Breast epithelium (tissue), 4 donors: ENCODE results near the gene SYT1. TPM values are rescaled to one million over a fixed set of nuclear protein-coding genes. Genes with fewer than 3 reads are reported as not detected.

Source experiments
- DNase-seq, 2 donors: peaks; one replicate each; pipeline ENCODE4 v3.0.0-alpha.2; 2019; ENCODE audit warnings: low spot score in 2 of 2
- H3K27ac ChIP-seq, 2 donors: fragments of 200-600 bp; sonication (generic) in 1 of 2; one replicate each; pipeline ENCODE4 v1.5.1; 2016 to 2019; ENCODE audit warnings: mild to moderate bottlenecking in 1 of 2
- H3K27me3 ChIP-seq, 2 donors: fragments of 200-600 bp; sonication (generic) in 1 of 2; one replicate each; pipeline versions ENCODE4 v1.5.1 to v1.6.0; 2017 to 2019; ENCODE audit warnings: control low read depth in 1 of 2, mild to moderate bottlenecking in 1 of 2
- H3K36me3 ChIP-seq: fragments of 200-600 bp; one replicate; pipeline ENCODE4 v1.5.1; 2019
- H3K4me1 ChIP-seq, 2 donors: fragments of 200-600 bp; sonication (generic); one replicate each; pipeline ENCODE4 v1.5.1; 2016 to 2019; ENCODE audit warnings: control low read depth in 1 of 2
- H3K4me3 ChIP-seq, 3 donors: fragments of 200-600 bp; sonication (generic); 1 replicate in 2 of 3; 2 replicates in 1 of 3; pipeline ENCODE4 v1.5.1; 2016 to 2019; ENCODE audit warnings: mild to moderate bottlenecking in 3 of 3, moderate library complexity in 2 of 3
- H3K9me3 ChIP-seq, 2 donors: fragments of 200-600 bp; sonication (generic) in 1 of 2; one replicate each; pipeline ENCODE4 v1.5.1; 2016 to 2019; ENCODE audit warnings: control low read depth in 1 of 2
- POLR2A ChIP-seq: fragments of 450-650 bp; IDR thresholded peaks from one replicate; pipeline ENCODE4 v1.6.1; 2016; ENCODE audit warnings: antibody characterized with exemption, mild to moderate bottlenecking, moderate library complexity
- POLR2AphosphoS5 ChIP-seq, 3 donors: sonication (generic); formaldehyde crosslinking; IDR thresholded peaks; one replicate each; pipeline ENCODE4 v1.6.1; 2017; ENCODE audit warnings: antibody characterized with exemption in 3 of 3
- intact Hi-C: fragments of 100-400 bp; cut with DNase I; formaldehyde crosslinking; loops from one replicate; pipeline ENCODE4 v1.15.1; 2023; ENCODE audit warnings: low total_unique reads
- total RNA-seq, 3 donors: library from RNA; depleted of rRNA; stranded (reverse); fragments of >200 nt; gene quantifications; one replicate each; pipeline ENCODE4 v1.1.0, GENCODE V29; 2016
- TF ChIP-seq, protein P1 (sequence below), 3 donors: fragments of 450-650 bp; IDR thresholded peaks; one replicate each; pipeline ENCODE4 v1.5.1; 2016 to 2017; ENCODE audit warnings: antibody characterized with exemption in 3 of 3, mild to moderate bottlenecking in 3 of 3, moderate library complexity in 3 of 3

Gene SYT1
- total RNA-seq, 3 donors from 2014 or later = 1.1 to 2.3 (median 1.6) TPM

DNA sequence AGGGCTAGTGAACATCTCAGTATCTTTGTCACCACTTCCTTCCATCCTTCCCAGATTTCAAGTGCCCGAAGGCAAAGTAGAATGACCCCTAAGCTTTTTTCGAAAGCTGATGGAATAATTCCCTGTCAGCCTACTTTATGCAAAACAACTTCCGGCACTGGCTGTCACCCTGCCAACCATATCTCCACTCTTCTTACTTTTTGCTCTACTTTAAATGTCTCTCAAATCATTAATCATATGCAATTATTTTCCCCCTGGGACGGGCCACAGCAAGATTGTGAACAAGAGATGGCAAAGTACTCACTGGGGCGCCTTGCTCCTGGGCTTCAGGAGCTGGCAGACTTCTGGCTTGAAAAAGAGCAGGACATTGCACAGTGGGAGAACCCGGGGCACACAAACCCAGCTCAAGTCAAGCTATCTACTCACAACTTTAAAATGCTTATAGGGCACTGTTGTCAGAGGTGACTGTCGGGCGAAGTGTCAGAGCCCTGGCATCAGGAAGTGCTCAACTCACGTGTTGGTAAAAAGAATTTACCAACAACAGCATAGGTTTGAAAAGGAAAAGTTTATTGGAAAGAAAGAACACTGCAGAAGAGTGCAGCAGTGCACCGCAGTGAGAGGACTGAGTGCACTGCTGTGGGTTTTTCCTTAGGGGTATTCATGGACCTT lies 452.7 kb downstream of the SYT1 start:
- intact Hi-C loops = no loop called here

DNA sequence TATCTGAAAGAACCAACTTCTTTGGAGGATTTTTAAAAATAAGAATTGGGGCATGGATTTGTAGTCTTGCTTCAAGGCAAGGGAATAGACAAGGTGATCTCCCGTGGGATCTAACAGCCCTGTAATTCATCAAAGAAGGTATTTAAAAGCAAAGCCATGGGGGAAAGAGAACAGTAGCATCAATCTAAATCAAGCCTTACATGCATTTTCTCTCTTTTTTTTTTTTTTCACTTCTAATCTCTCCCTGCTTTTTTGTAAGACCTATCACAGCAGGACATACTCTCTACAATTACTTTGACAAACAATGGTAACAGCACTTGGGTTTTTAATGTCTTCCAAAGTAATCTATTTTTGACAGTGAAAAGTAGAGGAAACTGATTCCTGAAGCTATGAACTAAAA lies 458.3 kb downstream of the SYT1 start:
- Histone ChIP-seq H3K4me3 (no peak overlapping the region), H3K36me3 (no peaks in the 10 kb centered on the region), H3K27ac (no peak overlapping the region), H3K4me1 (no peaks in the 10 kb centered on the region), H3K27me3 (no peaks in the 10 kb centered on the region), H3K9me3 (no peaks in the 10 kb centered on the region)
- no peak for DNase-seq
- TF ChIP-seq POLR2A (no peak), POLR2AphosphoS5 (IDR thresholded peaks at IDR 0.05) (no peak)
- TF ChIP-seq, protein P1, sequence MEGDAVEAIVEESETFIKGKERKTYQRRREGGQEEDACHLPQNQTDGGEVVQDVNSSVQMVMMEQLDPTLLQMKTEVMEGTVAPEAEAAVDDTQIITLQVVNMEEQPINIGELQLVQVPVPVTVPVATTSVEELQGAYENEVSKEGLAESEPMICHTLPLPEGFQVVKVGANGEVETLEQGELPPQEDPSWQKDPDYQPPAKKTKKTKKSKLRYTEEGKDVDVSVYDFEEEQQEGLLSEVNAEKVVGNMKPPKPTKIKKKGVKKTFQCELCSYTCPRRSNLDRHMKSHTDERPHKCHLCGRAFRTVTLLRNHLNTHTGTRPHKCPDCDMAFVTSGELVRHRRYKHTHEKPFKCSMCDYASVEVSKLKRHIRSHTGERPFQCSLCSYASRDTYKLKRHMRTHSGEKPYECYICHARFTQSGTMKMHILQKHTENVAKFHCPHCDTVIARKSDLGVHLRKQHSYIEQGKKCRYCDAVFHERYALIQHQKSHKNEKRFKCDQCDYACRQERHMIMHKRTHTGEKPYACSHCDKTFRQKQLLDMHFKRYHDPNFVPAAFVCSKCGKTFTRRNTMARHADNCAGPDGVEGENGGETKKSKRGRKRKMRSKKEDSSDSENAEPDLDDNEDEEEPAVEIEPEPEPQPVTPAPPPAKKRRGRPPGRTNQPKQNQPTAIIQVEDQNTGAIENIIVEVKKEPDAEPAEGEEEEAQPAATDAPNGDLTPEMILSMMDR (IDR thresholded peaks at IDR 0.05) = no peak
- intact Hi-C loops = no loop called here

More for the DNA sequence above, 452.7 kb downstream of the SYT1 start:
- H3K36me3 ChIP-seq = no peaks in the 10 kb centered on the region
- TF ChIP-seq, protein P1 (IDR thresholded peaks at IDR 0.05) = no peak
- no peak for TF ChIP-seq POLR2A
- no peak for TF ChIP-seq POLR2AphosphoS5 (IDR thresholded peaks at IDR 0.05)
- no peaks in the 10 kb centered on the region for H3K4me1 ChIP-seq
- H3K4me3 ChIP-seq = no peak overlapping the region
- no peak for DNase-seq
- H3K9me3 ChIP-seq = no peaks in the 10 kb centered on the region
- no peak overlapping the region for H3K27ac ChIP-seq
- H3K27me3 ChIP-seq = no peaks in the 10 kb centered on the region

DNA sequence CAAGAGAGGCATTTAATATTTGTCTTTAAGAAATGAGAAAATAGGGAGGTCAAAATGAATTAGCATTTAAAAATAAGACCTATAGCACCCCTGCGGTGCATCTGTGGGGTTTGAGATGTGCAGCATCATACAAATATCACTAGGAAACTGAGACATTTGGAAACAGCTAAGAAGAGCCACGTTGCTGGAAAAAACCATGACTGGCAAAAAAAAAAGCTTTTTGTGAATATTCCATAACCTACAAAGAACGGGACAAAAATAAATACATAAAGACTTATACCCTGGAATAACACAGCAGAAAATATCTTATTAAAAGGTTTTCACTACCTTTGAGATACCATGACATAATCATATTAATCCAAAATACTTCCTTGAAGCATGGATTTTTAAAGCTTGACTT lies 460.0 kb downstream of the SYT1 start:
- Histone ChIP-seq H3K36me3 (no peaks in the 10 kb centered on the region), H3K27me3 (no peaks in the 10 kb centered on the region), H3K9me3 (no peaks in the 10 kb centered on the region), H3K4me3 (no peak overlapping the region), H3K27ac (no peak overlapping the region), H3K4me1 (no peaks in the 10 kb centered on the region)
- TF ChIP-seq POLR2AphosphoS5 (IDR thresholded peaks at IDR 0.05) (no peak), POLR2A (no peak)
- TF ChIP-seq, protein P1 (IDR thresholded peaks at IDR 0.05) = no peak
- intact Hi-C loops = no loop called here
- no peak for DNase-seq

DNA sequence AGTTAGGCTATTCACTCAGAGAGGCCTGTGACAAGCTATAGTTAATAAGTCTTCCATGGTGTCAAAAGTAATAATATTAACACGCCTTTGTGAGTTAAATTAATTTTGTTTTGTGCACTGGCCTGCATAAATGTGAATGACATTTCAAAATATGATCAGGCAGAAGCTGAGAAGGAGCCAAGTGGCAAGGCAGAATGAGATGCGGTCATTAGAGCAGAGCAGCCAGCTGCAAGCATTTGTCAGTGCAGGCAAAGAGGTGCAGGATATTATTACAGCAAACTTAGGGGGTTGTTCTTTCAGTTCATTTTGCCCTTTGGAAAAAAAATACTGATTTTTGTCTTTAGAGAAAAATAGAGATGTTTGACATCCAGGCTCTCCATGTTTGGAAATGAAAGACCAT lies 461.6 kb downstream of the SYT1 start:
- no peaks in the 10 kb centered on the region for H3K36me3 ChIP-seq
- H3K27me3 ChIP-seq = no peaks in the 10 kb centered on the region
- H3K4me3 ChIP-seq = no peak overlapping the region
- H3K4me1 ChIP-seq = no peaks in the 10 kb centered on the region
- TF ChIP-seq POLR2A (no peak), POLR2AphosphoS5 (IDR thresholded peaks at IDR 0.05) (no peak)
- TF ChIP-seq, protein P1 (IDR thresholded peaks at IDR 0.05) = no peak
- H3K27ac ChIP-seq = no peak overlapping the region
- intact Hi-C loops = no loop called here
- no peak for DNase-seq
- no peaks in the 10 kb centered on the region for H3K9me3 ChIP-seq

DNA sequence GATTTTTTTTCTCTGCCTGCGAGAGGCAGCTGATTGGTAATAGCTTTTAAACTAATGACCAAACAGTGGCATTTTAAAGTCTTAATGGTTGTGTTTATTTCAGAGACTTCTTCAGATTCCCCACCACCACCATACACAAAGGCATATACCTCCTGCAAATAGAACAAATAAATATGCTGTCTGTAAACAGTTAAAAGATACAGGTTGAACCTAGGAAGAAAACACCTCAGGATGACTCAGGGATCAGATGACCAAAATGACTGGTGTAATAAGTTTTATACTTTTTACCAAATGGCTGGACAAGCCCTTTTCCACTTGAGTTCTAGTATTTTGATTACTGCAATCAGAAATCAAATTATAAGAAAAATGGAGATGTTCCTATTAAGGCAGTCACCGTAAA lies 462.1 kb downstream of the SYT1 start:
- intact Hi-C loops = no loop called here

More for the DNA sequence above, 462.1 kb downstream of the SYT1 start:
- Histone ChIP-seq H3K4me1 (no peaks in the 10 kb centered on the region), H3K27ac (no peak overlapping the region), H3K4me3 (no peak overlapping the region), H3K36me3 (no peaks in the 10 kb centered on the region), H3K27me3 (no peaks in the 10 kb centered on the region), H3K9me3 (no peaks in the 10 kb centered on the region)
- DNase-seq = no peak
- TF ChIP-seq, protein P1 (IDR thresholded peaks at IDR 0.05) = no peak
- TF ChIP-seq POLR2AphosphoS5 (IDR thresholded peaks at IDR 0.05) (no peak), POLR2A (no peak)
